CD4-positive, CD25-positive, alpha-beta regulatory T cell (primary cell): ENCODE data around the gene PNMA6A. TPM values are rescaled to one million over a fixed set of nuclear protein-coding genes. Genes with fewer than 3 reads are reported as not detected.
"Not testable (repeated sequence)": the region's sequence is repeated elsewhere in the genome, so short reads cannot be mapped to it uniquely, and the experiment has no call there.

Experiments
- ATAC-seq, 2 donors: fragments of 150-1000 bp; cut with Tn5 transposase; one replicate each; pipeline ENCODE4 v1.10.0; 2021; ENCODE audit warnings: low read depth in 2 of 2, moderate number of reproducible peaks in 2 of 2, moderate library complexity in 1 of 2
- DNase-seq, 3 donors: peaks; one replicate each; pipeline versions ENCODE4 v3.0.0 to v3.0.0-alpha.2; 2012 to 2022; ENCODE audit warnings: mixed read lengths in 1 of 3
- H3K27ac ChIP-seq: one replicate; pipeline ENCODE4 v1.7.0; 2013; ENCODE audit warnings: mild to moderate bottlenecking, low read length; ENCODE audit not compliant: insufficient read depth, poor library complexity, severe bottlenecking
- H3K27me3 ChIP-seq: one replicate; pipeline ENCODE4 v1.7.0; 2013; ENCODE audit warnings: low read length; ENCODE audit not compliant: control insufficient read depth, insufficient read depth
- H3K36me3 ChIP-seq: one replicate; pipeline ENCODE4 v1.7.0; 2013; ENCODE audit warnings: mild to moderate bottlenecking, low read length, moderate library complexity; ENCODE audit not compliant: control insufficient read depth, insufficient read depth
- H3K4me1 ChIP-seq: 2 replicates; pipeline ENCODE4 v1.7.0; 2013; ENCODE audit warnings: mild to moderate bottlenecking, low read length; ENCODE audit not compliant: insufficient read depth, control insufficient read depth, poor library complexity, severe bottlenecking
- H3K4me3 ChIP-seq: one replicate; pipeline ENCODE4 v1.7.0; 2013; ENCODE audit warnings: low read depth, mild to moderate bottlenecking, low read length, moderate library complexity
- H3K9me3 ChIP-seq, 2 experiments: 1 replicate in 1 of 2; 2 replicates in 1 of 2; pipeline ENCODE4 v1.7.0; 2013; ENCODE audit warnings: low read length in 2 of 2, mild to moderate bottlenecking in 1 of 2, moderate library complexity in 1 of 2; ENCODE audit not compliant: control insufficient read depth in 2 of 2
- H3K27ac Mint-ChIP-seq, 3 donors: one replicate each; pipeline ENCODE4 v1.8.0; 2020 to 2022; ENCODE audit warnings: mild to moderate bottlenecking in 3 of 3, mixed read lengths in 3 of 3, moderate library complexity in 2 of 3
- H3K27me3 Mint-ChIP-seq: one replicate; pipeline ENCODE4 v1.8.0; 2022; ENCODE audit warnings: mild to moderate bottlenecking, mixed read lengths
- H3K36me3 Mint-ChIP-seq: one replicate; pipeline ENCODE4 v1.8.0; 2020; ENCODE audit warnings: mixed read lengths
- H3K4me1 Mint-ChIP-seq, 4 donors: one replicate each; pipeline ENCODE4 v1.8.0; 2020 to 2022; ENCODE audit warnings: mixed read lengths in 4 of 4, mild to moderate bottlenecking in 1 of 4
- H3K4me3 Mint-ChIP-seq, 4 donors: one replicate each; pipeline ENCODE4 v1.8.0; 2020 to 2022; ENCODE audit warnings: mild to moderate bottlenecking in 4 of 4, mixed read lengths in 4 of 4, moderate library complexity in 3 of 4
- H3K9me3 Mint-ChIP-seq, 7 donors: one replicate each; pipeline ENCODE4 v1.8.0; 2020 to 2022; ENCODE audit warnings: mixed read lengths in 7 of 7, mild to moderate bottlenecking in 3 of 7, moderate library complexity in 2 of 7
- polyA plus RNA-seq, 4 donors: library from polyadenylated mRNA; unstranded; fragments of 300-500 nt; fragmentation: Illumina TruSeq; gene quantifications; one replicate each; pipeline ENCODE4 v1.2.3, GENCODE V29; 2021
- total RNA-seq: library from RNA; stranded (reverse); gene quantifications from one replicate; pipeline ENCODE4 v1.2.3, GENCODE V29; 2022

PNMA6A gene
- total and polyA plus RNA-seq, 5 donors from 2014 or later: 0.11 to 0.14 (median 0.12) TPM; not detected in 2

GRCh38 chrX:153117754-153118153, 45.5 kb downstream of the PNMA6A start:
- H3K4me1 ChIP-seq, H3K27me3 ChIP-seq, H3K4me3 Mint-ChIP-seq, H3K36me3 ChIP-seq, H3K4me1 Mint-ChIP-seq, H3K27ac ChIP-seq, H3K27me3 Mint-ChIP-seq, H3K9me3 ChIP-seq, H3K36me3 Mint-ChIP-seq, H3K9me3 Mint-ChIP-seq, H3K4me3 ChIP-seq, H3K27ac Mint-ChIP-seq, DNase-seq, ATAC-seq: not testable (repeated sequence)

DNA sequence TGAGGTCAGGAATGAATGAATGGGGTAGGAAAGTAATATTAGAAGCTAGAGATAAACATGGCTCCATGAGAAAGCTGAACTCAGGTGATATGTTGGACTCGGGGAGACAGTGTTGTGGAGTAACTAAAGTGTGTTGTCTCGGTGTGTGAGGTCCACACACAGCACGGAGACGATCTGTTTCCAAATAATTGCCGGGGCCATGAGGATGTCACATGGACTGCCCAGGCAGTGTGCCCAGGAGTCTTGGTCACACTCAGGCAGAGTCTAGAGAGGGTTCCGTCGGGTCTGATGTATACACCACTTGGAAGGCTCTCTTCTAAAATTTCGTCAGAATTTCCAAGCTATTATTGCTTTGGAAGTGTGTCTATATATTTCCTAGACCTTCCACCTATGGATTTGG, 48.0 kb downstream of the PNMA6A start:
- not testable (repeated sequence) for DNase-seq, H3K4me3 ChIP-seq, H3K9me3 ChIP-seq, H3K4me3 Mint-ChIP-seq, H3K27me3 Mint-ChIP-seq, H3K27ac ChIP-seq, H3K36me3 Mint-ChIP-seq, H3K4me1 Mint-ChIP-seq, H3K27me3 ChIP-seq, H3K4me1 ChIP-seq, H3K36me3 ChIP-seq, H3K27ac Mint-ChIP-seq, ATAC-seq, H3K9me3 Mint-ChIP-seq

DNA sequence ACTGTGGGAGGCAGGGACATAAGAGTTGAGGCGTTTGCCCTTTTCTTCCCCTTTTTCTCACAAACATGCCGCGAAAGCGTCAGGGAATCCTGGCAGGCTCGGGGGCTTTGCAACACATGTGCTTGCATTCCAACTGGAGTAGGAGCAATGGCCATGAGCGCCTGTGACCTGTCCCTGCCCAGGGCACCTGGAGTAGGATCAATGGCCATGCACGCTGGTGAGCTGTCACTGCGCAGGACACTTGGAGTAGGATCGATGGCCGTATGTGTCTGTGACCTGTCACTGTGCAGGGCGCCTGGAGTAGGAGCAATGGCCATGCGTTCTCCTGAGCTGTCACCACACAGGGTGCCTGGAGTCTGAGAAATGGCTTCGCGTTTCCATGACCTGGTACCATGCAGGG, 51.2 kb downstream of the PNMA6A start:
- not testable (repeated sequence) for H3K36me3 ChIP-seq, H3K27me3 ChIP-seq, H3K36me3 Mint-ChIP-seq, ATAC-seq, H3K4me3 ChIP-seq, H3K9me3 Mint-ChIP-seq, H3K9me3 ChIP-seq, H3K4me1 ChIP-seq, H3K4me3 Mint-ChIP-seq, H3K4me1 Mint-ChIP-seq, DNase-seq, H3K27ac ChIP-seq, H3K27ac Mint-ChIP-seq, H3K27me3 Mint-ChIP-seq

Other genes with a start within 250 kb of the PNMA6A start
- gene CETN2, start 241.7 kb upstream of the PNMA6A start, total RNA-seq: 6.1 TPM
- 10 to 100 TPM; 19.3 to 22.2 (median 20.7) TPM for gene CETN2, start 241.7 kb upstream of the PNMA6A start, polyA plus RNA-seq
- gene NSDHL, start 241.4 kb upstream of the PNMA6A start, total RNA-seq: 8.4 TPM
- gene NSDHL, start 241.4 kb upstream of the PNMA6A start, polyA plus RNA-seq: 10 to 100 TPM; 15.8 to 27.4 (median 17.4) TPM
- 4.4 TPM for gene ZNF185, start 174.4 kb upstream of the PNMA6A start, total RNA-seq
- 1 to 10 TPM; 1.1 to 3.0 (median 1.7) TPM for gene ZNF185, start 174.4 kb upstream of the PNMA6A start, polyA plus RNA-seq
- 0.37 TPM for gene PNMA5, start 78.3 kb upstream of the PNMA6A start, total RNA-seq
- gene PNMA5, start 78.3 kb upstream of the PNMA6A start, polyA plus RNA-seq: under 1 TPM; 0.15 to 0.47 (median 0.26) TPM
- 9.9 TPM for gene PNMA3, start 16.0 kb upstream of the PNMA6A start, total RNA-seq
- under 1 TPM in 3 of 4 donors, not detected in 1; 0.09 to 0.57 (median 0.32) TPM for gene PNMA3, start 16.0 kb upstream of the PNMA6A start, polyA plus RNA-seq
- gene MAGEA1, start 106.8 kb downstream of the PNMA6A start, total RNA-seq: not detected
- gene MAGEA1, start 106.8 kb downstream of the PNMA6A start, polyA plus RNA-seq: not detected
- not detected for gene PNMA6F, start 249.3 kb downstream of the PNMA6A start, total RNA-seq
- not detected for gene PNMA6F, start 249.3 kb downstream of the PNMA6A start, polyA plus RNA-seq